AG08395 (cell line): ENCODE results near the gene PAWR.
"Not testable (repeated sequence)": the region's sequence is repeated elsewhere in the genome, so short reads cannot be mapped to it uniquely, and the experiment has no call there.

Experiments used
- DNase-seq: peaks from one replicate; pipeline ENCODE4 v3.0.0; 2012; ENCODE audit warnings: mixed read lengths, low spot score

Gene PAWR

DNA sequence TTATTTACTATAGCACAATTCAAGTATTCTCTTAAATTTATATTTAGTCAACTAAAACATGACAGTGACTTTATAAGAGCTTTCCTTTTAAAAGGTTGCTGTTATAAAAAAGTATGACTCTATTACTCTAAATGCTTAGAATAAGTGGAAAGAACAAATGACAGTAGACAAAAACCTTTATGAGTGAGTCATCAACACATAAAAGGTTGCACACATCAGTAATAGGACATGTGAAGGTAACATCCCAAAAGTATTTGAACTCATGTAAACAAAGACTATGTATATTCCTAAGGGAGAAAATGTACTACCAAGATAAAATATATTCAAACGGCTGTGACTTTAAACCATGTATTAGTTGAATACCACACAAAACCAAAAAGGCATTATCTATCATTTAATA, 98.8 kb downstream of the PAWR start:
- no peak for DNase-seq

DNA sequence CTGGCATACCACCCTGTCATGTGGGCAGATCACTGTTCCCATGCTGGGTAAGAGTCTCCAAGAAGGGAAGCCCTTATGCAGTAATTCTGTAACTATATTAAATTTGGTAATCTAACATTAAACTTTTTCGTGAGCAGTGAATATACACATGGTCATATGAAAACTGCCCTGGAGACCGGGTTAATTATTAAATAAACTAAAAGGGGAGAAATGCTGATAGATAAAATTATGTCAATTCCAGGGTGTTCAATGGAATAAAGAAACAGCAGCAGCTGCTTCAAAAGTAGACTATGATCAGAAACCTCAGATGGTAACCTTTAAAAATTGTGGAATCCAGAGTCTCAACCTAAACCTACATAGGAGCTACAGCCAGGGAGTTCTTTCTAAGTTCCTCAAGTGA, 100.0 kb downstream of the PAWR start:
- no peak for DNase-seq

DNA sequence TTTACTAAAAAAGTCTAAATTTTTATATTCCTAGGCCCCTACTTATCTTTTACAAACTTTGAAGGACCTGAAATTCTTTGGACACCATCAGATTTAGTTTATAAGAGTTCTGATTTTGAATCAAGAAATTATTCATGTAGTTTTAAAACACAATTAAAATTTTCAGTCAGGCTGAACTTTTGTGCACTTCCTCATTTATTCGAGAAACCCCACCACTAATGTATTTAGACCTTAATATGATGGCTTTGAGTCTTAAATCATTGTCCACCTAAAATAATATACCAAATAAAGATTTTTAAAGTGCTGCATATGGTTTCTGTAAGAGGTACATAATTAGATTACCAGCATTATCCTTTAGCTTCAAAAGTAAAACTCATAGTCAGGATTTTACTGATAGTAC, 103.4 kb downstream of the PAWR start:
- DNase-seq, result no peak

DNA sequence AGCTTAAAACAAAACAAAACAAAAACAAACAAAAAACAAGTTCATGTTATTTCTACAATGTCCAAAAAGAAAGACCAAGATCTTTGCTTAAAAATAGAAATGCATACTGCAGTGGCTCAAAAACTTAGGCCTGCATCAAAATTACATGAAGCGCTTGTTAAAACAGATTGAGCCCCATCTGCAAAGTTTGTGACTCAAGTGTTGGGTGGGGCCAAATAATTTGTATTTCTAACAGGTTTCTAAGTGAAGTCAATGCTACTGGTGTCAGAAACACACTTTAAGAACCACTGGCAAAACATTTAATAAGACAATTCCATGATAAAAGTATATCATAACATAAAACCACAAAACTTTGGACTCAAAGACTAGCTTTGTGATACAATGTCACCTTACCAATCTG, 105.6 kb downstream of the PAWR start:
- DNase-seq, result no peak

DNA sequence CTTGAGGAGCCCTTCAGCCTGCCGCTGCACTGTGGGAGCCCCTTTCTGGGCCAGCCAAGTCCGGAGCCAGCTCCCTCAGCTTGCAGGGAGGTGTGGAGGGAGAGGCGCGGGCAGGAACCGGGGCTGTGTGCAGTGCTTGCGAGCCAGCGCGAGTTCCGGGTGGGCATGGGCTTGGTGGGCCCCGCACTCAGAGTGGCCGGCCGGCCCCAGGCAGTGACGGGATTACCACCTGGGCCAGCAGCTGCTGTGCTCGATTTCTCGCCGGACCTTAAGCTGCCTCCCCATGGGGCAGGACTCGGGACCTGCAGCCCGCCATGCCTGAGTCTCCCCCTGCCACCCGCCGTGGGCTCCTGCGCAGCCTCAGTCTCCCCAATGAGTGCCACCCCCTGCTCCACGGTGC, 116.9 kb downstream of the PAWR start:
- no peak for DNase-seq

DNA sequence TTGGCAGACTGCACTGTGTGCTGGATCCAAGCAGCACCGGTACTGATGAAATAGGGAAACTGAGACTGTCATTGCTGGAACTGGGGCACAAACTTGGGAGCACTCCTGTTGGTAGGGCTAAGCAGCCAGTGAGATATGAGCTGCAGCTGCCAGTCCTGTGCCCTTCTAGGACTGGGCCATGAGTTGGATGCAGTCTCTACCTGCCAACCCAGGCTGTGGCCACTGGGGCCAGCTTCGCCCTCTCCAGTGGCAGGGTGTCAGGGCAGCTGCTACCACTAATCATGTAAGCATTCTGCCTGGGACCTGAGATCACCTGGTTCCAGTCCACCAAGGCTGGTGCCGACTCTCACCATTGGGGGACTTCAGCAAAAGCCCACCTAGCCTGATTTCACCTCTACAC, 121.1 kb downstream of the PAWR start:
- no peak for DNase-seq

DNA sequence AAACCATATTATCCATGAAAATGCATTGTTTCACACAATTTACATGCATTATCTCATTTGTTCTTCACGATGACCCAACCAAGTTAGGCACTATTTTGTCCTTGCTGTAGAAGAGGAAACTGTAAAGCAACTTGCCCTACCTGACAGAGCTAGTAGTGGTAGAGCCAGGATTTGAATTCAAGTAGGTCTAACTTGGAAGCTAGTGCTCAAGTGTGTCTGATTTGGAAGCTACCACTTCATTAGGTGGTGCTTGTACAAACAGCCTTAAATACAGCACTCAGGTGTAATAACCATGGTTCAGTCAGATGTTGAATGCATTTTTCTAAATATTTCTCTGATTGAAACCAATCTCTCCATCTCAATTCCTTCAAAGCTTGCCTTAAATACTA, 123.6 kb downstream of the PAWR start:
- no peak for DNase-seq

DNA sequence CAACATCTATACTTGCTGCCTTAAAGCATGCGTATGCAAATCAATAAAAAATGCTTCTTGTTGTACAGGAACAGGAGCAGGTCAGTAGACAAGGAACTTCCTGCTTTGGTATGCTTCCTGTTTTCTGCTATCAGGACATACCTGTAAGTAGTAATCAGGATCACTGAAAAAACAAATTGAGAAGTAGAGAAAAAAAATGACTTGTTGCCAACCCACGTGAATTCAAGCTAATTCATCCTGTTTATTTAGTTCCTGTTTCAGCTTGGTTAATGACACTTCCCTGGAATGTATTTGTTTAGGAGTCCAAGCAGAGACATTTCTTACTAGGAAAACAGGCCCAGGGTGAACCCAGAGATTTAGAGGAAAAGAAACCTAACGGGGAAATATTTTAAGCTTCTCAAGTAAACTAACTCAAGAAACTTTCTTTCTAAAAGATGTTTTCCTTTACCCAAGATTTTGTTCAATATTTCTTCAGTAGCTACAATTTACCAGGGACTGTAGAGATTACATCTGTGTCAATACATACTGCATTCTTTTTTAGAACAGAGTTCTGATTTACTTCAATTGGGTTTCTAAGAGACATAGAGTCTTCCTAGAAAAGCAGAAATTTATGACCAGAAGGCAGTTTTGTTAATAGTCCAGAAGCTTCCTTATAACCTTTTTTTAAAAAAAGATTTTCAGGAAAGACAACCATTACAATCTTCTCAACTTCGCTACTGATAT, 124.2 kb downstream of the PAWR start:
- no peak for DNase-seq

DNA sequence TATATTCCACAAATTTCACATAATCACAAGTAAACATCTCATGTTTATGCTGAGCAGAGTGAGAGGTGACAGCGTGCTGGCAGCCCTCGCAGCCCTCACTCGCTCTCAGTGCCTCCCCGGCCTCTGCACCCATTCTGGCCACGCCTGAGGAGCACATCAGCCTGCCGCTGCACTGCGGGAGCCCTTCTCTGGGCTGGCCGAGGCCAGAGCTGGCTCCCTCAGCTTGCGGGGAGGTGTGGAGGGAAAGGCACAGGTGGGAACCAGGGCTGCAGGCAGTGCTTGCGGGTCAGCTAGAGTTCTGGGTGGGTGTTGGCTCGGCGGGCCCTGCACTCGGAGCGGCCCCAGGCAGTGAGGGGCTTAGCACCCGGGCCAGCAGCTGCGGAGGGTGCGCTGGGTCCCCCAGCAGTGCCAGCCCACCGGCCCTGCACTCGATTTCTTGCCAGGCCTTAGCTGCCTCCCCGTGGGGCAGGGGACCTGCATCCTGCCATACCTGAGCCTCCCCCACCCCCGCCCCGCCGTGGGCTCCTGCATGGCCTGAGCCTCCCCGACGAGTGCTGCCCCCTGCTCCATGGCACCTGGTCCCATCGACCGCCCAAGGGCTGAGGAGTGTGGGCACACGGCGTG, 125.9 kb downstream of the PAWR start:
- not testable (repeated sequence) for DNase-seq

DNA sequence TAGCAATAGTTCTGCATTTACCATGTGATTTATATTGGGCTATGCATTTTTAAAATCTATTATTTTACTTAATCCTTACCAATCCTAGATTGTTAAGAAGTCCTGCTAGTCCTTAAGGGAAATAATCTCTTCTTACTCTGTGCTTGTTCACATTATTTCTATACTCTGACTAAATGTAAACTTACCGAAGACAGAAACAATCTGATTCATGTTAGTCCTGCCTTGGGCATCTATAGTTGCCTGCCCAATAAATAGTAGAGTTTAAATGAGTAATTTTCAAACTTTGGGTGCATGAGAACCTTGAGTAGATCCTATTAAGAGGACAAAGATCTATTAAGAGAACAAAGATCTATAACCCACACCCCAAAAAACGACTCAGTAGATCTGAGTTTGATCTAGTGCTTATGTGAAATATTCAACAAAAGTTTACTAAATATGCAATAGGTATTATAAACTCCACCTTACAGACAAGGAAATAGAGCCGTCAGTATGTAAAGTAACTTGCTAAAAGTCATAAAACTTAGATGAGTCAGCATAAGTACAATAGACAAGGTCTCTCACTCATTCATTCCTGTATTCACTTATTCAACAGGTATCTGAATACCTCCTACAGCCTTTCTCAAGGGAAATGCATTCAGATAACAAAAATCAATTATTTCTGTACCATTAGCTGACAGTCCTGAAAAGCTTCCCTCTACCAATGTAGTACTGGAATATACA, 127.6 kb downstream of the PAWR start:
- DNase-seq, result no peak

DNA sequence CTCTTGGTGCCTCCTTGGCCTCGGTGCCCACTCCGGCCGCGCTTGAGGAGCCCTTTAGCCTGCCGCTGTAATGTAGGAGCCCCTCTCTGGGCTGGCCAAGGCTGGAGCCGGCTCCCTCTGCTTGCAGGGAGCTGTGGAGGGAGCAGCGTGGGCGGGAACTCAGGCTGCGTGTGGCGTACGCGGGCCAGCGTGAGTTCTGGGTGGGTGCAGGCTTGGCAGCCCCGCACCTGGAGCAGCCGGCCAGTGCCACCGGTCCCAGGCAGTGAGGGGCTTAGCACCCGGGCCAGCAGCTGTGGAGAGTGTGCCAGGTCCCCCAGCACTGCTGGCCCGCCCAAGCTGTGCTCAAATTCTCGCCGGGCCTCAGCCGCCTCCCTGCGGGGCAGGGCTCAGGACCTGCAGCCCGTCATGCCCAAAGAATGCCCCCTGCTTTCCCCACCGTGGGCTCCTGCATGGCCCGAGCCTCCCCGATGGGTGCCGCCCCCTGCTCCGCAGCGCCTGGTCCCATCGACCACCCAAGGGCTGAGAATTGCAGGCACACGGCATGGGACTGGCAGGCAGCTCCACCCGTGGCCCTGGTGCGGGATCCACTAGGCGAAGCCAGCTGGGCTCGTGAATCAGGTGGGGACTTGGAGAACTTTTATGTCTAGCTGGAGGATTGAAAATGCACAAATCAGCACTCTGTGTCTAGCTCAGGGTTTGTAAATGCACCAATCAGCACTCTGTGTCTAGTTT, 129.2 kb downstream of the PAWR start:
- no peak for DNase-seq

DNA sequence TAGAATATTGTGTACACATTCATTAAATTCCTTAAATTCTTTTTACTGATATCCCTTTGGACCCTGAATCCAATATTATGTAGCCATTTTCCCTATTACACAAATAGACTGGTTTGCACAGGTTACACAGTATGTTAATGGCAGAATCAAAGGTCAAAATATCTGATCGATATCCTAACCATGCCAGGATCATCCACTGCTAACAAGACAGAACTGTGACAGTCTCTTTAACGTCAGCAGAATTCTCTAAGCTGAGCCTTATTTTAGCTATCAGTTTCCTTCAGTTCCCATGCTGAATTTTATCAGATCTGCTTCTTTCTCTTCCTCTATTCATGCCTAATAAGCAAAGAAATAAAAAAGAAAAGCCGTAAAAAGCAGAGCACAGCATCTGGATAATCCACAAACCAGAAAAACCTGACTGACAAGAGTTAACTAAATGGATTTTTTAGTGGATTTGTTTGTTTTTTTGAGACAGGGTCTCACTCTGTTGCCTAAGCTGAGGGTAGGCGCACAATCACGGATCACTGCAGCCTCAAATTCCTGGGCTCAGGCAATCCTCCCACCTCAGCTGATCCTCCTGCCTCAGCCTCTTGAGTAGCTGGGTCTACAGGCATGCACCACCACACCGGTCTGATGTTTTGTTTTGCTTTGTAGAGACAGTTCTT, 130.4 kb downstream of the PAWR start:
- no peak for DNase-seq

DNA sequence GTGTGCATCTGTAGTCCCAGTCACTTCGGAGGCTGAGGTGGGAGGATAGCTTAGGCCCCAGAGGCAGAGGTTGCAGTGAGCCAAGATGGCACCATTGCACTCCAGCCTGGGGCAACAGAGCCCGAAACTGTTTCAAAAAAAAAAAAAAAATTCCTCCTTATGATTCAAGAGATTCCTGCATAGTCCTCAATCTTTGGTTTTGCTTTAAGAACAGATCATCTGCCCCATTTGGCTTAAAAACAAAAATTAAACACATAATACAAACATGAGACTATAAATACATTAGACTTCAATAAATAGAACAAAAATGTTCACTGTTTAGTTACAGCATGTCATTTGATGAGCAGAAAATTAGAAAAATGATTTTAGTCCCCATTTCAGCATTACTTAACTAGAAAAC, 131.2 kb downstream of the PAWR start:
- DNase-seq, result no peak

DNA sequence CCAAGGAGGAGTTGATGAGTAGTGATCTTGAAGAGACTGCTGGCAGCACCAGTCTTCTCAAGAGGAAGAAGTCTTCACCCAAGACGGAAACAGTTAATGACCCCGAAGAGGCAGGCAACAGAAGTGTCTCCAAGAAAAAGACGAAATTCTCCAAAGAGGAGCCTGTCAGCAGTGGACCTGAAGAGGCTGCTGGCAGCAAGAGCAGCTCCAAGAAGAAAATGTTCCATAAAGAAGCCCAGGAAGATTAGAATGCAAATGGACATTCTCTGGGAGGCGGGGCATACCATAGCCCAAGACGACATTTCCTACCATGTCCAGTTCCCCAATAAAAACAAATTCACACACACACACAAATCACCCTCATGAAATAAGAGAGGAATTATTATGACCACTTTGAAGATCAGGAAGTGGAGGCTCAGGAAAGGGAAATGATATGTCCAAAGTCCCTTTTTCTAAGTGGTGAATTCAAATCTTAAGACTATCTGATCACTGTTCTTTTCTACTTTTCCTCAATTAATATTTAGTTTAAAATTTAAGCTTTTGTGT, 131.8 kb downstream of the PAWR start:
- DNase-seq, result no peak

DNA sequence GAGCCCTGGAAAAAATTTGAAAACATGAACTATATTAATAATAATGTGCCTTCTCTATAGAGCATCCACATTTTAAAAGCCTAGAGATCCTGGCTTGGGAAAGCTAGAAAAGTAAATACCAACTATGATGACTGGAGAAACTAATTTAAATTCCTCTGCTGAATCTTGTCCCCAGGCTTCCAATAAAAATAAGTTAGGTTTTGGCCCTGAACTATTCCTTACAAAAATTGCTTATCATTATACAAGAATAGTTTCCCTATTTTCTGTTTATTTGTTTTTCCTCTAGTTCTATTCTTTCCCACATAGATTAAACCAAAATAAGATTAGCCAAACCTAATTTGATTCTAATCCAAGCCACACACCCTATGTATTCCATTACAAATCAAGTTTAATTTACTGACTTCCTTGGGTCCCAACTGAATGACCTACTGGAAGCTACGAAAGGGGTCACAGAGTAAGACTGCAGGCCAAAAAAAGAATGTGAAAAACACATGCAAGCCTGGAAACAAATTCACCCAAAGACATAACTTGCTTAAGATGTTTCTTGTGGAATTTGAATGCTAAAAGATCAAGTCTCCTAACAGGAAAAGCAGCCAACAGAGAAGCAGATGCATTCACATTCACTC, 133.0 kb downstream of the PAWR start:
- no peak for DNase-seq

DNA sequence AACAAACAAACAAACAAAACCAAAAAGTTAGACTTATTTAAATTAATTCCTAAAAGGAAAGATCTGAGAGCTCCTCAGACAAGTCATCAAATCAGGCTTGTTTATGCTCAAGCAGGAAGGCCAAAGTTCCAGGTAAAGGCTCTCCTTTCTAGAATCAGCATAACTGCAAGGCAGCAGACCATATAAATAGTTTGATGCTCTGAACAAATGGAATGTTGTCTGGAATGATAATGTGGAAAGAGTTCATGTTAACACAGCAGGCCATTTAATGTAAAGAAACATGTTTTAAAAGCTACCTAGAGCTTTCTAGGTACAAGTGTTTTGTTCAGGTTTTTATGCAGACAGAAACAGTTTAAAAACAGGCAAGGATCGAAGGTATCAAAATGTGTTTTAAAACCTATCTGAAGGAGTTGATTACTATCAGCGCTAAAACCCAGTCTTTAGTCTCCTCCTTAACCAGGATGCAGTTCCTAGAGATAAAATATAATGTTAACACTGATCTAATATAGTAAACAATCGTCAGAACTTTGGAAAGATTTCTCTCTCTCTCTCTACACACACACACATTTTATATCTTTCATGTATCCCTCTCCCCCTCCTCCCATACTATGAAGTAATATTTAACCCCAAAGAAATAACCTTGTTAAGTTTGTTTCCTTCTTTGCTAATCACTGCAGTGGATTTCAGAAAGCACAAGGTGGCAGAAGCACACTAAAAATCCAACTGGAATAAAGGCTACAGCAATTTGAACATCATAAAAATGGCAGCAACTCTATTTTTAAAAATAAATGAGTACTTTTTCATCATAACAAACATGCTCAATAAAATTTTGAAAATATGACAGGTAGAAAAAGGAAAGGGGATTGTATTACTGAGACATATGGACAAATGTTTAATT, 135.5 kb downstream of the PAWR start:
- peak; percentile 43 for DNase-seq

DNA sequence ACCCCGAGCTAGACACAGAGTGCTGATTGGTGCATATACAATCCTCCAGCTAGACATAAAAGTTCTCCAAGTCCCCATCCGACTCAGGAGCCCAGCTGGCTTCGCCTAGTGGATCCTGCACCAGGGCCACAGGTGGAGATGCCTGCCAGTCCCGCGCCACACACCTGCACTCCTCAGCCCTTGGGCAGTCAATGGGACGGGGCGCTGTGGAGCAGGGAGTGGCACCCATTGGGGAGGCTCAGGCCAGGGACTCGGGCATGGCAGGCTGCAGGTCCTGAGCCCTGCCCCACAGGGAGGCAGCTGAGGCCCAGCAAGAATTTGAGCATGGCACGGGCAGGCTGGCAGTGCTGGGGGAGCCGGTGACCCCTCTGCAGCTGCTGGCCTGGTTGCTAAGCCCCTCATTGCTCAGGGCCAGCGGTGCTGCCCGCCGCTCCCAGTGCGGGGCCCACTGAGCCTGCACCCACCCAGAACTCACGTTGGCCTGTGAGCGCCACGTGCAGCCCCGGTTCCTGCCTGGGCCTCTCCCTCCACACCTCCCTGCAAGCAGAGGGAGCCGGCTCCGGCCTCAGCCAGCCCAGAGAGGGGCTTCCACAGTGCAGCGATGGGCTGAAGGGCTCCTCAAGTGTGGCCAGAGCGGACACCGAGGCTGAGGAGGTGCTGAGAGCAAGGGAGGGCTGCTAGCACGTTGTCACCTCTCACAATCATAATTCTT, 136.7 kb downstream of the PAWR start:
- DNase-seq, result no peak

DNA sequence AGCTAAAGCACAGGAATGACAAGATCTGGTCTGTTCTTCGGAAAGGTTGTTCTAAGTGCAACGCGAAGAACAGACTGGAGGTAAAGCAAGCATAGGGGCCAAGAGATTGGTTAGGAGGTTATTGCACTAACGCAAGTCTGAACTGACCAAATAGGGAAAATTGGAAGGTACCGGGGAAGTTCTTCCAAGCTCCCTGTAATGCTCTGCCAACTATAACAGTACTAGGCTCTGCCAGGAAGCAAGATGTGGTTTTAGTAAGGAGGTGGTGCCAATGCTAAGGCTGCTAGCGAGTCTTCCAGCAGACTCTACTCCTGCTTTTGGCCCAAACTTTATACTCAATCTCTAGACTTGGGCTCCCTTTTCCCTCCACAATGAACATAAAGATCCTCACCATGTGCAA, 138.6 kb downstream of the PAWR start:
- no peak for DNase-seq

DNA sequence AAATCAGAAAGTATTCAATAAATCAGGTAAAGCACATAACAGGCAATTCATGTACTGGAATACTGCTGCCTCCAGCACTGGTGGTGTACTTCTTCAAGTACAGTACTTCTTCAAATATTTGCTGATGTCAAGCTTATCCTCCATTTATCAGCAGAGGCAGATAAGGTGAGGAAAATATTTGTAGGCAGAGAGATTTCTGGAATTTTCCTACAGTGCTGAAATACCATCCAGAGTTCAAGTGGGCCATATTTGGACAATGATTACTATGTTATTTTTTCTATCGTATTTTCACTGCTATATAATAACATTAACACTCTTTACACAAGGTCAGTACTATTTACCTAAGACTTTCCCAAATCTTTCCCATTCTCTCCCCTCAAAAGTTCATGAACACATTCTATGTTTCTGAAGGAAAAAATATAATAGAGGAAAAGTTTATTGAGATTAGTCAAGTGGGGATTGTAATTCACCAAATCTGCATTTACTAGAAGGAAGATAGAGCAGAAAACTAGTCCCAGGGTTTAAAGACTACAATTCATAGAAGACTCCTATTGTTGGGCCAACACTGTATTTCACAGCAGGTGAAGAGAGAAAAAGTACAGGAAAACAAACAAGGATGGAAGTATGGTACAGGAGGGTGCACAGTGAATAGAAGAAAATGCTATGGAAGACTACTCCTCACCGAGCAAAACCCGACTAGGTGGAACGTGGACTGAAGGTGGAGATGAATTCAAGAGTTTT, 141.1 kb downstream of the PAWR start:
- DNase-seq, result no peak
